Fibroblast of mammary gland (primary cell): Measurements from ENCODE around the gene MYH7B.

Source experiments
- DNase-seq: peaks from one replicate; pipeline ENCODE4 v3.0.0-alpha.2; 2010; ENCODE audit warnings: low read depth
- H3K4me3 ChIP-seq: 2 replicates; pipeline ENCODE4 v1.5.1; 2011; ENCODE audit warnings: low read depth, mild to moderate bottlenecking, low read length, moderate library complexity; ENCODE audit not compliant: control insufficient read depth
- TF ChIP-seq, protein P1 (sequence below): conservative IDR thresholded peaks from 2 replicates; pipeline ENCODE4 v1.5.1; 2011; ENCODE audit warnings: low read depth, low read length, inconsistent platforms; ENCODE audit not compliant: control insufficient read depth, insufficient read depth

MYH7B gene

GRCh38 chr20:34943808-34944567 lies 11.7 kb upstream of the MYH7B start:
- no peak overlapping the region for H3K4me3 ChIP-seq
- DNase-seq = peak; percentile 50
- TF ChIP-seq, protein P1, sequence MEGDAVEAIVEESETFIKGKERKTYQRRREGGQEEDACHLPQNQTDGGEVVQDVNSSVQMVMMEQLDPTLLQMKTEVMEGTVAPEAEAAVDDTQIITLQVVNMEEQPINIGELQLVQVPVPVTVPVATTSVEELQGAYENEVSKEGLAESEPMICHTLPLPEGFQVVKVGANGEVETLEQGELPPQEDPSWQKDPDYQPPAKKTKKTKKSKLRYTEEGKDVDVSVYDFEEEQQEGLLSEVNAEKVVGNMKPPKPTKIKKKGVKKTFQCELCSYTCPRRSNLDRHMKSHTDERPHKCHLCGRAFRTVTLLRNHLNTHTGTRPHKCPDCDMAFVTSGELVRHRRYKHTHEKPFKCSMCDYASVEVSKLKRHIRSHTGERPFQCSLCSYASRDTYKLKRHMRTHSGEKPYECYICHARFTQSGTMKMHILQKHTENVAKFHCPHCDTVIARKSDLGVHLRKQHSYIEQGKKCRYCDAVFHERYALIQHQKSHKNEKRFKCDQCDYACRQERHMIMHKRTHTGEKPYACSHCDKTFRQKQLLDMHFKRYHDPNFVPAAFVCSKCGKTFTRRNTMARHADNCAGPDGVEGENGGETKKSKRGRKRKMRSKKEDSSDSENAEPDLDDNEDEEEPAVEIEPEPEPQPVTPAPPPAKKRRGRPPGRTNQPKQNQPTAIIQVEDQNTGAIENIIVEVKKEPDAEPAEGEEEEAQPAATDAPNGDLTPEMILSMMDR = no peak

DNA sequence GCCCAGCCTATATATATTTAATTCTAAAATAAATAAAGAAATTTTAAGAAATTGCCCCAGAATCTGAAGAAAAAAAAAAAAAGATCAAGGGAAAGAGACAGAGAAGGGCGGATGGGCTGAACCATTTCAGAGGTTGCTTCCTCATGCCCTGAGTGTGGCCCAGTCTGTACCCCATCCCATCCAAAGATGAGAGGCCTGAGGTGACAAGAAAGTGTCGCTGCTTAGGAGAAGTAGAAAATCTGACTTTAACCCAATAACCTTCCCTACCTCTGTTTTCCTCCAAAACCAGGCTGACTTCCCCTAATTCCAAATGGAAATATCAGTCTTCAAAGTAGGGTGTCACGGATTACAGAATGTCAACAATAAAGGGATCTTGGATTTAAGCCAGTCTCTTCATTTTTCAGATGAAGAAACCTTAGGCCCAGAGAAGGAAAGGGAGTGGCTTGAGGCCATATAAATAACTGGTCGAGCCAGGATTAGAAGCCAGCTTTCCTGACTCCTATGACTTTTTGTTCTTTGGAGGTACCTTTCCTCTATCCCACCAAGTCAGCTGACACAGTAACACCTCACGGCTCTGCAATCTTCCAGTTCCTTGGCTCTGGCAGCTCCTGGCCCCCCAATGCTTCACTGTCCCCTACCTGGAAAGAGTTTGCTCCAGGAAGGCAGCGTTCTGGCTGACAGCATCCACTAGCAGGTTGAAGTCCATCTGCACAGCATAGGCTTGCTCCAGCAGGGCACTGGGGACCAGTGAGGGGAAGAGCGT lies 10.2 kb upstream of the MYH7B start:
- TF ChIP-seq, protein P1 = no peak
- no peak overlapping the region for H3K4me3 ChIP-seq
- DNase-seq = no peak

DNA sequence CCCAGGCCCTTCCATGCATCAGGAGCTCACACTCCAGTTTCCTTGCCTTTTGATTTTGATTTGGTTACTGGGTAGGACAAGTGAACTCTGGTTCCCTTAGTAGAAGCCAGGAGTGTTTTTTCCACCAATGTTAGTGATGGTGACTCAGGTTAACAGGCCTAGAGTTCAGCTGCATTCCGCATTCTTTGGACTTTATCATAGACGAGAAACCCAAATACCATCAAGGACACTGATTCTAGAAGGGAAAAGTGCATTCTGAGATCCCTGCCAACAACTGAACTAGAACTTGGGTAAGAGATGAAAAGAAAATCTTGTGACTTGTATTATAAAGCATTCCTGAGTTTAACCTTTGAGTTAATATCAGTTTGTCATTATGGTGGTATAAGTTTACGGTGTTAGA lies 9.0 kb upstream of the MYH7B start:
- no peak overlapping the region for H3K4me3 ChIP-seq
- DNase-seq = no peak
- TF ChIP-seq, protein P1 = no peak

GRCh38 chr20:34947336-34947735 lies 8.3 kb upstream of the MYH7B start:
- no peak overlapping the region for H3K4me3 ChIP-seq
- no peak for DNase-seq

GRCh38 chr20:34948030-34948429 lies 7.6 kb upstream of the MYH7B start:
- peak; percentile 70 for DNase-seq
- TF ChIP-seq, protein P1 = no peak
- no peak overlapping the region for H3K4me3 ChIP-seq

More at GRCh38 chr20:34947336-34947735, 8.3 kb upstream of the MYH7B start:
- TF ChIP-seq, protein P1 = no peak

DNA sequence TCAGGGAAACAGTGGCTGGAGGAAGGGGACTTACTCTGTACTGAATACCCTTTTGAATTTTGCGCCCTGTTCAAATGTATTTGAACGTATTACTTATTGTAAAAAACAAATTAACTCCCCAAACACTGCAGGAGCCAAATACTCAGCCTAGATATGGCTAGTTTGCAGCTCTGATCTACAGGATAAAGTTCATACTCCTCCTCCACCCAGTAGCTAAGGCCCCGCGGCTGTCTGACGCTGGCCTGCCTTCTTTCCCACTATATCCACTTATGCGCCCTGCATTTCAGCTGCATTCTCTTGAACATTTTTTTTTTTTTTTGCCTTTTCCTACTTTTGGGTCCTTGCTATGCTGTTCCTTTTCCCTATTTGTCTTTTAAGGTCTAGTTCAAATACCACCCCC lies 6.5 kb upstream of the MYH7B start:
- no peak overlapping the region for H3K4me3 ChIP-seq
- DNase-seq = no peak
- TF ChIP-seq, protein P1 = no peak
